Activated naive CD8-positive, alpha-beta T cell treated with anti-CD3 and anti-CD28 coated beads, Interleukin-2, amount 50 U/mL, for 24 hours (primary cell): ENCODE data around the gene CDH23.
A peak's percentile ranks its signal among the peaks of the same experiment; 100 is the strongest.

ENCODE experiments used
- ATAC-seq: fragments of 150-1000 bp; cut with Tn5 transposase; one replicate; pipeline ENCODE4 v1.10.0; 2021
- DNase-seq: peaks from one replicate; pipeline ENCODE4 v3.0.0; 2021
- H3K27ac Mint-ChIP-seq: one replicate; pipeline ENCODE4 v1.8.0; 2021; ENCODE audit warnings: mild to moderate bottlenecking, mixed read lengths
- H3K27me3 Mint-ChIP-seq: one replicate; pipeline ENCODE4 v1.8.0; 2021; ENCODE audit warnings: mixed read lengths
- H3K36me3 Mint-ChIP-seq: one replicate; pipeline ENCODE4 v1.8.0; 2021; ENCODE audit warnings: low read depth, mixed read lengths
- H3K4me1 Mint-ChIP-seq: one replicate; pipeline ENCODE4 v1.8.0; 2021; ENCODE audit warnings: mixed read lengths
- H3K4me3 Mint-ChIP-seq: one replicate; pipeline ENCODE4 v1.8.0; 2021; ENCODE audit warnings: mild to moderate bottlenecking, moderate library complexity, mixed read lengths
- H3K9me3 Mint-ChIP-seq: one replicate; pipeline ENCODE4 v1.8.0; 2021; ENCODE audit warnings: mixed read lengths

The CDH23 gene

DNA sequence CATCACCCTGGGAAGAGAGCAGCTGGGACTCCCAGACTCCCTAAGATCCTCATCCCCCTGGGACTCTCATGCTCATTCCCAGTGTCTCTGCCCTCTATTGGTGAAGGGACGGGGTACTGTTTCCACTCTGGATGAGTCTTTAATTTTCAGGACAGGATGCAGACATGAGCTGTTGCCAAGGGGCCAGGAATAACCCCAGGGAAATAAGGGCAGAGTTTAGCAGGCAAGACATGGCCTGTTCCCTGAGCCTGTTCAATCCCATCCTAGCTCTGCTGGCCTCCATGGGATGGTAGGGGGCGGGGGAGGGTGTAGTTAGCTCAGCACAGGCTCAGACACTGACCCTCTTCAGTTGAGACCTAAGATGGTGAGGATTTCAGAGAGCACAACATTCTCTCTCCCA, 308.9 kb downstream of the CDH23 start:
- ATAC-seq (no peak), DNase-seq (no peak)
- H3K4me3 Mint-ChIP-seq = no peak overlapping the region
- H3K36me3 Mint-ChIP-seq = no peaks in the 10 kb centered on the region
- H3K27me3 Mint-ChIP-seq = peaks cover 2% of the 10 kb centered on the region
- peaks cover 23% of the 10 kb centered on the region for H3K4me1 Mint-ChIP-seq
- H3K27ac Mint-ChIP-seq = no peak overlapping the region
- no peaks in the 10 kb centered on the region for H3K9me3 Mint-ChIP-seq

DNA sequence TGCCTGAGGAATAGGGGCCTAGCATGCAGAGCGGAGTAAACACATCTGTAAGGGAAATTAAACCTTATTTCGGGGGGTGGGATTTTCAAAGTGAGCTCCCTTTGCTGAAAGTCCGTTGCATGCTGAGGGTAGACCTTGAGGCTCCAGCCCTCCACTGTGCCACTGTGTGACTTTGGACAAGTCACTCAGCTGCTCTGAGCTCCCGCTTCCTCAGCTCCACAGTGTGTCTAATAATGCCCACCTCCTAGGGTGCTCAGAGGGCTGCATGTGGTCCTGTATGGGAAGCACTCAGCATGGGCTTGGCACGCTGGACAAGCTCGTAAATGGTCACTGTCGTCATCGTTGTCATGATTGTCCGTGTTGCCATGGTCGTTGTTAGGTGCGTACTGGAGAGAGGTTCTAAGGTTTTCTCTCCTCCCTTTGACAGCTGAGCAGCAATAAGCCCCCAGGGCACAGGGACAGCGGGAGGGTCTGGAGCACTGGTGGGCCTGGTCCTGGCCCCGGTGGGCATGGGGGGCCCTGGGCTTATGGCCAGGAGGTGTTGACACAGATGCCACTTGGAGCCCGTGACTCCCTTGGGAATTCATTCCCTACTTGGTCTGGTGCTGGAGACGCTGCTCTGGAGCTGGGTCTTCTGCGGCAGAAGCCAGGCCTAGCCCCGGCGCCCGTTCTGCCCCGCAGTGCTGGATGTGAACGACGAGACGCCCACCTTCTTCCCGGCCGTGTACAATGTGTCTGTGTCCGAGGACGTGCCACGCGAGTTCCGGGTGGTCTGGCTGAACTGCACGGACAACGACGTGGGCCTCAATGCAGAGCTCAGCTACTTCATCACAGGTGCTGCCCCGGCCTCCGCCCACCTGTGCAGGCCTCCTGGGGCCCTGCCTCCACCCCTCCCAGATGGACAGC, 309.7 kb downstream of the CDH23 start:
- ATAC-seq (no peak), DNase-seq (no peak)
- no peaks in the 10 kb centered on the region for H3K36me3 Mint-ChIP-seq
- no peak overlapping the region for H3K4me3 Mint-ChIP-seq
- no peak overlapping the region for H3K27ac Mint-ChIP-seq
- H3K9me3 Mint-ChIP-seq = no peaks in the 10 kb centered on the region
- peaks cover 22% of the 10 kb centered on the region for H3K4me1 Mint-ChIP-seq
- H3K27me3 Mint-ChIP-seq = peaks cover 2% of the 10 kb centered on the region

DNA sequence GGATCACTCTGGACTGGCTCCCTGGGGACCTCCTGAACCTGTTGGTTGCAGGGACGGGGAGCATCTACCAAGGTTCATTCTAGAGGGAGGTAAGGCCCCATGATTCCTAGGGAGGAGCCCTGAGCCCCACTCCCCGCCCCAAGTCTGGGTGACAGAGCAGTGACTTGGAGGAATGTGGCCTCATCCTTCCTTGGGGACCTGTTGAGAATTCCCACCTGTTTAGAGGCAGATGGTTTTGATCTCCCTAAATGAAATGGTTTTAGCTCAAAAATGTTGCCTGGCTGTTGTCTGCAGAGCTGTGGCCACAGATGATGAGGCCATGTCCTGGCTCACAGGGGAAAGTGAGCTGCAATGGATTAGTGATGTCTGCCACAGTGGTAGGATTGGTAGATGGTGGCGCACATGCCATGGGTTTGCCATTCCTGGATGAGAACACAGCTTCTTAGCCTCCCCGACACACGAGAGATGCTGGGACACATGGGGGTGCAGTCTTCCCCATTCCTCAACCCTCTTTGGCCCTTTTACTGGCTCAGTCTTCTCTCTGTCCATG, 310.6 kb downstream of the CDH23 start:
- Mint-ChIP-seq H3K36me3 (no peaks in the 10 kb centered on the region), H3K27ac (no peak overlapping the region), H3K4me1 (peaks cover 31% of the 10 kb centered on the region), H3K9me3 (no peaks in the 10 kb centered on the region), H3K4me3 (no peak overlapping the region), H3K27me3 (peaks cover 2% of the 10 kb centered on the region)
- no peak for ATAC-seq
- no peak for DNase-seq

DNA sequence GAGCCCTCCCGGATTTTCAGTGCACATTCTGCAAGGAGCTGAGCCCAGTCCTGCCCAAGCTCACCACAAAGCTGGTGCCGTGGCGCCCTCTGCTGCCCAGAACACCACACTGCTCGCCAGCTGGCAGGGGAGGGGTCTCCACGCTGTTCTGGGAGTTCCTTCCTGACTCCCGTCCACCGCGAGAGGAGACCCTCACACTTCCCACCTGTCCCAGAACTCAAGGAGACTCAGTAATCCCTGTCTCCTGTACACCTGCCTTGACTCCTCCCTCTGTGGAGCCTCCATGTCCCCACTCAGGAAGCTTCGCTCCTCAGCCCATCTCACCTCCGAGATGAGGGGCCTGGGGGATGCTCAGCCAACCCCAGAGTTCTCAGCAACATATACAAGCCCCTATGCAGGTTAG, 311.6 kb downstream of the CDH23 start:
- Mint-ChIP-seq H3K4me3 (no peak overlapping the region), H3K27me3 (no peaks in the 10 kb centered on the region), H3K27ac (no peak overlapping the region)

DNA sequence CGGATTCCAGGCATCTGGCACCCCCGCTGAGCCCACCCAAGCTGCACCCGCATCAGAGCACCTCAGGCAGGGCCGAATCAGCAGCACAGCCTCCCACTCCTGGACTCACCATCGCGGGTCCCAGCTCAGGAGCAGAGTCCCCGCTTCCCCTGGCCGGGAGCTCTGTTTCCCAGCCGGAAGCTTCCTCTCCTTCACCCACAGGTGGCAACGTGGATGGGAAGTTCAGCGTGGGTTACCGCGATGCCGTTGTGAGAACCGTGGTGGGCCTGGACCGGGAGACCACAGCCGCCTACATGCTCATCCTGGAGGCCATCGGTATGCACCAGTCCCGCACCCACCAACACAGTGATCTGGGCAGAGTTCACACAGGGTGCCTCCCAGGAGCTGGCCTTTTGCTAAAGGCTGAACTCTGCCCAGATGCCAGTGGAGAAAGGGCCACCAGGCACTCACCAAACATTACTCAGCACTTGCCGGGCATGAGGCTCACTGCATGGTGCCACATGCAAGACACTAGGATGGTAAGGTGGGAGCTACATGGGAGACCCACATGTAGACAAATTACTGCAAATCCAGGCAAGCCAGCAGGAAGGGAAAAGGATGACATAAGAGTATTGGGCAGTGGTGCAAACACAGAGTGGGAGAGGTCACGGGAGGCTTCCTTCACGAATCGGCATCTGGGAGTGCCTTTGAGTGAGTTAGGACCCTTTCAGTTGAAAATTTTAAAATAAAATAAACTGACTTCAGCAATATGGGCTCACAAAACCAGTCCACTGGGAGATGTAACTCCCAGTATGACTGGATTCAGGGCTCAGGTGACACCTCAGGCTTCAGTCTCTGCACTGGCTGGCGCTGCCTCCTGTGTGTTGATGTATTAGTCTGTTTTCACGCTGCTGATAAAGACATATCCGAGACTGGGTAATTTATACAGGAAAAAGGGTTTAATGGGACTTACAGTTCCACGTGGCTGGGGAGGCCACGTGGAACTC, 312.5 kb downstream of the CDH23 start:
- no peak for ATAC-seq
- Mint-ChIP-seq H3K4me3 (no peak overlapping the region), H3K27me3 (no peaks in the 10 kb centered on the region), H3K27ac (no peak overlapping the region), H3K36me3 (no peaks in the 10 kb centered on the region), H3K4me1 (peaks cover 49% of the 10 kb centered on the region), H3K9me3 (no peaks in the 10 kb centered on the region)
- no peak for DNase-seq

More for the DNA sequence above, 311.6 kb downstream of the CDH23 start:
- H3K36me3 Mint-ChIP-seq = no peaks in the 10 kb centered on the region
- H3K9me3 Mint-ChIP-seq = no peaks in the 10 kb centered on the region
- ATAC-seq = peak; percentile 25
- H3K4me1 Mint-ChIP-seq = peaks cover 40% of the 10 kb centered on the region
- DNase-seq = peak; percentile 82

DNA sequence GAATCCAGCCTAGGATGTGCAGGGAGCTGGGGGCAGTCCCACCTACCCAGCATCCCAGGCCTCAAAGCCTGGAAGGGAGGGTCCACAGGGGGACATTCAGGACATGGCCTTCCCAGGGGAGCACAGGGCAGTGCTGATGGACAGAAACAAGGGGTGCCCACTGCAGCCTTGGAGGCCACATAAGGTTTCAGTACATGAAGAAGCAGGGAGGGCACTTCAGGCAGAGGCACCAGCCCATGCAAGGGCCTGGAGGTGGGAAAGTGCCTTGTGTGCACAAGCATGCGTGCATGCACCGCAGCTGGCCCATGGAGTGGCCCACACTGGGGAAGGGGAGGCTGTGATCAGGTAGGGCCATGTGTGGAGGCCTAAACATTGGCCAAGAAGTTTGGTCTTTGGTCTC, 313.8 kb downstream of the CDH23 start:
- no peak overlapping the region for H3K4me3 Mint-ChIP-seq
- H3K27me3 Mint-ChIP-seq = no peaks in the 10 kb centered on the region
- no peak overlapping the region for H3K27ac Mint-ChIP-seq
- H3K9me3 Mint-ChIP-seq = no peaks in the 10 kb centered on the region
- H3K4me1 Mint-ChIP-seq = peaks cover 61% of the 10 kb centered on the region
- DNase-seq (no peak), ATAC-seq (no peak)
- H3K36me3 Mint-ChIP-seq = no peaks in the 10 kb centered on the region

DNA sequence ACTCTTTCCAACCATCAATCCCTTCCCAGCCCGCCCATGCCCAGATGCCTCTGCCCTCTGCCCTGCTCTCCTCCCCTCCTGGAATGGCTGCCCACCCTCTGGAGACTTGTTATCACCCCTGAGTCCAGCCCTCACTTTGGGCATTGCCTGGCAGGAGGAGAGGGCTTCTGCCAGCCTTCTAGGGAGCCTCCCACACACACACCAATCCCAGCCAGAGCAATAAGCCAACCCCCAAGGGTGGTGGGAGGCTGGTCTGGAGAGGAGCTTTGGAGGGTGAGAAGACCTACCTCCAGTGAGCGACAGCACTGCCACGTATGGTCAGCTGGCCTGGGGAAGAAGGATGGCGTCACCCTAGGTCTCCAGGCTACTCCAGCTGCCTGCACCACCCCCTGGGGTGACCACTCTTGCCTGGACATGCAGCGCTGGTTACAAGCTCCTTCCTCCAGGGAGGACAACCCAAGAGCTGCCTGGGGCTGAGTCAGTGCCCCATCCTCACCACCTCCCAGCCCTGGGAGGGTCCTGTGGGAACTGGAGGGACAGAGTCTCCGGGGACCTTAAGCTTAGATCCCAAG, 314.4 kb downstream of the CDH23 start:
- H3K9me3 Mint-ChIP-seq = no peaks in the 10 kb centered on the region
- no peak for DNase-seq
- no peaks in the 10 kb centered on the region for H3K36me3 Mint-ChIP-seq
- H3K27ac Mint-ChIP-seq = peak overlapping the region; percentile 64
- H3K27me3 Mint-ChIP-seq = no peaks in the 10 kb centered on the region
- ATAC-seq = no peak
- no peak overlapping the region for H3K4me3 Mint-ChIP-seq
- peaks cover 66% of the 10 kb centered on the region for H3K4me1 Mint-ChIP-seq

DNA sequence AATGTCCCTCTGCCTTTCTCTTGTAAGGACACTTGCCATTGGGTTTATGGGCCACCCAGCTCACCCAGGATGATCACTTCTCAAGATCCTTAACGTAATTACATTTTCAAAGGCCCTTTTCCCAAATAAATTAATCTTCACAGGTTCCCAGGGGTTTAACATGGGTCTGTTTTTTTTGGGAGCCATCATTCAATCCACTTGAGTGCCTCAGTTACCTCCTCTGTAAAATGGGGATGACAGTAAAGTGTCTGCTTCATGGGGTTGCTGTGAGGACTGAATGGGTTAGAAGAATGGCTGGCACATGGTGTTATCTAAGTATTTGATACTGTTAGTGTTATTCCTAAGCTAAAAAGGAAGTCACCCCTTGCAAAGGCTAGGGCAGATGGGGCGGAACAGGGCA, 315.4 kb downstream of the CDH23 start:
- no peak for ATAC-seq
- H3K4me3 Mint-ChIP-seq = no peak overlapping the region
- H3K4me1 Mint-ChIP-seq = peaks cover 71% of the 10 kb centered on the region
- H3K9me3 Mint-ChIP-seq = no peaks in the 10 kb centered on the region
- peak overlapping the region; percentile 99 for H3K27ac Mint-ChIP-seq
- no peaks in the 10 kb centered on the region for H3K27me3 Mint-ChIP-seq
- DNase-seq = no peak
- no peaks in the 10 kb centered on the region for H3K36me3 Mint-ChIP-seq

DNA sequence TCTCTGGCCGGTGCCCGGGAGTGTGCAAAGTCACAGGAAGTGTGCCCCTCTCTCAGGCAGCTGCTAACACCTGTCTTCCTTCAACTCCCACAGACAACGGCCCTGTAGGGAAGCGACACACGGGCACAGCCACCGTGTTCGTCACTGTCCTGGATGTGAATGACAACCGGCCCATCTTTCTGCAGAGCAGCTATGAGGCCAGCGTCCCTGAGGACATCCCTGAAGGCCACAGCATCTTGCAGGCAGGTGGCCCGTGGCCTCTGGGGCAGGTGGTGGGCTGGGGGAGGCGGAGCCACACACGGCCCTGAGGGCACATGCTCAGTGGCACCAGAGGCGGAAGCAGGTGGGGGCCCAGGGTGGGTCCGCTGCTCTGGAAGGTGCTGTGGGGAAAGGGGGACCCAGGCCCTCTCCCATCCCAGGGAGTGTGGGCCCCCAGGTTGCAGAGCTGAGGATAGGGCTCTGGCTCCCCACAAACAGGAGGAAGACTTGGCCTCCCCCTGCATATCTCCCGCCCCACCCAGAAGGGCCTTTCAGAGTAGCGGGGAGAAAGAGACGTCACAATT, 315.9 kb downstream of the CDH23 start:
- Mint-ChIP-seq H3K27me3 (no peaks in the 10 kb centered on the region), H3K9me3 (no peaks in the 10 kb centered on the region), H3K36me3 (no peaks in the 10 kb centered on the region), H3K27ac (peak overlapping the region; percentile 99), H3K4me3 (peak overlapping the region; percentile 76), H3K4me1 (peaks cover 68% of the 10 kb centered on the region)
- peak; percentile 63 for ATAC-seq
- no peak for DNase-seq

DNA sequence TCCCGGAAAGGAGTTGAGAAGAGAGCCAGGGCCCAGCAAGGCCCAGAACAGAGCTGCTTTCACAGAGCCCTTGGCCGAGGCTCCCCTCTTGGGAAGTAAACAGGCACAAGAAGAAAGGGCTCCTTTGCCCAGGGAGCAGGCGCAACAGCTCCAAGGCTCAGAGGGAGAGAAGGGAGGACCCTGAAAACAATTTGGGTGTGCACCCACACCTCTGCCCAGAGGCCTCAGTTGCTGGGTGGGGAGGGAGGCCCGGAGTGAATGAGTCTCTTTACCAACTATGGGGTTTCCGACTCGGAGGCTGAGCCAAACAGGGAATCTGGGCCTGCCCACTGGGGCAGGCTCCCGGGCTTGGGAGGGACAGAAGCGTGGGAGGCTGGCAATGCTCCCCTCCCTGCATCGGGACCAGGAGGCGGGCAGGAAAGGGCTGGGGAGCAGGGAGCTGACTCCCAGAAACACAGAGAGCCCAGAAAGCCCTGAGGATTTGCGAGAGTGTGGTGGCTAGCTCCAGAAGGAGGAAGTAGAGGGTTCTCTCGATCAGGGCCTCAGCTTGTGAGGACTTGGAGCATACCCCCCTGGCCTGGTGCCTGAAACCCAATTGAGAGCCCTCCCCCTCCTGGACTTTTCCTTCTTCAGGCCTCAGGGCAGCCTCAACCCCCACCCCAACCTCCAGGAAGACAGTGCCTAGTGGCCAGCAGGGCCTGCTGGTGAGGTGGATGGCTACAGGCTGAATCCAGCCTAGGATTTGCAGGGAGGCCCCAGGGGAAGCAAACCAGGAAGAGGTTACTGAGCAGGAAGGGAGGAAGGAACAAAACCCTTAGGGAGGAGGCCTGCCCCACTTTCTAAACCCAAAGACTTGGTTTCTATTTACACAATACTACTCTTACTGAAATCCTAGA, 316.7 kb downstream of the CDH23 start:
- H3K4me1 Mint-ChIP-seq = peaks cover 60% of the 10 kb centered on the region
- DNase-seq = no peak
- peak; percentile 67 for ATAC-seq
- peak overlapping the region; percentile 99 for H3K27ac Mint-ChIP-seq
- H3K9me3 Mint-ChIP-seq = no peaks in the 10 kb centered on the region
- no peaks in the 10 kb centered on the region for H3K27me3 Mint-ChIP-seq
- H3K4me3 Mint-ChIP-seq = peak overlapping the region; percentile 76
- H3K36me3 Mint-ChIP-seq = no peaks in the 10 kb centered on the region

DNA sequence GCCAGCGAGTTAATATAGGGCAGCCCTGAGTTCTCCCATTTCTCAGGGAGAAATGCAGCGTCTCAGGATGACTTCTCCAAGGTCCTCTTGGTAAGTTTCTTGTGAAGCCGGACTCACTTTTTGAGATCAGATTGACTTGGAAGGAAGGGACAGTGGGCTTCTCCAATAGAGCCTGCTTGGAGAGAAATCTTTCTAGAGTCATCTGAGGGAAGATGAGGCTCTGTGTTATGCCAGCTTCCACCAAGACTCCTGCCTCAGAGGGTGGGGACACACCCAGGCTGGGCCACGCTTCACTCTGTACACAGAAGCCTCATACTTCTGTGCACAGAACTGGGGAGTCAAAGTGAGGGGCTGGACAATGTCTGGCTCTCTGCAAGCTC, 317.3 kb downstream of the CDH23 start:
- Mint-ChIP-seq H3K9me3 (no peaks in the 10 kb centered on the region), H3K4me3 (peak overlapping the region; percentile 76), H3K27me3 (no peaks in the 10 kb centered on the region), H3K27ac (peak overlapping the region; percentile 99), H3K36me3 (no peaks in the 10 kb centered on the region), H3K4me1 (peaks cover 56% of the 10 kb centered on the region)
- DNase-seq (no peak), ATAC-seq (no peak)

DNA sequence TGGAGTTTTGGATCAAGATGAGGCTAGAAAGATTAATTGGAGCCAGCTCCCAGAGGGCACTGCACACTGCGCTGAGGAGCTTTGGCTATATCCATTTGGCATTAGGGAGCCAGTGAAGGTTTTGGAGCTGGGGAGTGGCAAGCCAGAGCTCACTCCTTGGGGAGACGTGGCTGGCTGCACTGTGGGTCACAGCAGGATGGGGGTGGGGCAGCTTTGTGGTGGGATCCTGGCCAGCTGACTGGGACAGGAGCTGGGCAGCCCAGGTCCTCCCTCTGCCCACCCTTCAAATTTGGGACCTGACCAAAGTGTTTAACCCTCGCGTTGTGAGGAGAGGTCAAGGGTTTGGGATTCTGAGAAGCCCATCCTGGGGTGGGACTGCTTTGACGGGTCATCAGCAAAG, 317.9 kb downstream of the CDH23 start:
- Mint-ChIP-seq H3K4me1 (peaks cover 51% of the 10 kb centered on the region), H3K27me3 (no peaks in the 10 kb centered on the region), H3K9me3 (no peaks in the 10 kb centered on the region), H3K36me3 (no peaks in the 10 kb centered on the region), H3K4me3 (peak overlapping the region; percentile 76), H3K27ac (peak overlapping the region; percentile 99)
- no peak for ATAC-seq
- no peak for DNase-seq

DNA sequence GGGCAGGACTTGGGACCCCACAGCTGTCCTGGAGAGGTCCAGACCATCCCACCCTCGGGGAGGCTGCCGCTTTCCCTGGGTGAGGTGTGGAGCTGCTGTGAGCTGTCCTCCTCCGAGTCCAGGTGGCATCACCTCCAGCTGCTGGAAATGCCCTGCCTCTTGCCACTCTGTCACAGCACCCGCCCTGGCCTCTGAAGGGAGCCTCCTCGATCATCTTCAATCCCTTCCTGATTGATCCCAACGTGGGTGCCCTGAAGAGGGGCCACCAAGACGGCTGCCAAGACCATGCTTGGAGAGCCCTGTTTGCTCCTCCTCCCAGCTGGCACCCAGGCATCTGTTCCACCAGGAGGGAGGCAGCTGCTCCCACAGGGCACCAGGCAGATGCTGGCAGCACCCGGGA, 318.3 kb downstream of the CDH23 start:
- Mint-ChIP-seq H3K4me3 (no peak overlapping the region), H3K27ac (peak overlapping the region; percentile 52), H3K4me1 (peaks cover 50% of the 10 kb centered on the region), H3K36me3 (no peaks in the 10 kb centered on the region), H3K9me3 (no peaks in the 10 kb centered on the region), H3K27me3 (no peaks in the 10 kb centered on the region)
- ATAC-seq = no peak
- DNase-seq = no peak
